ENCODE measurements around the gene NPTX1. TPM values are rescaled to one million over a fixed set of nuclear protein-coding genes. Genes with fewer than 3 reads are reported as not detected.

The NPTX1 gene
- total and polyA plus RNA-seq, 2 of the 13 experiments (the other 11 are each of a cell fraction or from before 2014, with no cell fraction given), result 0.01 TPM; not detected in 1

- H3K4me1 ChIP-seq (ENCODE audit: insufficient read depth, low read length), result no peaks in the 10 kb centered on the region
- H3K27me3 ChIP-seq (ENCODE audit: control insufficient read depth in 1 of 2, insufficient read depth in 2 of 2, low read length in 2 of 2), result peaks cover 0 to 66% of the 10 kb centered on the region in 2 experiments
- ChIA-PET POLR2A (no interaction called here), CTCF (ENCODE audit: low intra/inter-chr PET ratio, low total read pairs) (interaction anchor here (1.2 to 1.7 kb wide), 2 partner anchors 63 to 85 kb away, joined by 5 to 8 read pairs; no protein-coding TSS in a partner anchor)
- no peak for TF ChIP-seq ZSCAN22 (CRISPR knock-in tag; IDR thresholded peaks at IDR 0.05)
- TF ChIP-seq ZNF883 (CRISPR knock-in tag; IDR thresholded peaks at IDR 0.05; ENCODE audit: not compliant biosample characterization), result peak; percentile 35
- no peak for TF ChIP-seq SSRP1 (CRISPR knock-in tag; IDR thresholded peaks at IDR 0.05)
- TF ChIP-seq ZNF687 (CRISPR knock-in tag; IDR thresholded peaks at IDR 0.05), result peak; percentile 23; the same call in 1 of the 2 replicates
- TF ChIP-seq, protein P1, sequence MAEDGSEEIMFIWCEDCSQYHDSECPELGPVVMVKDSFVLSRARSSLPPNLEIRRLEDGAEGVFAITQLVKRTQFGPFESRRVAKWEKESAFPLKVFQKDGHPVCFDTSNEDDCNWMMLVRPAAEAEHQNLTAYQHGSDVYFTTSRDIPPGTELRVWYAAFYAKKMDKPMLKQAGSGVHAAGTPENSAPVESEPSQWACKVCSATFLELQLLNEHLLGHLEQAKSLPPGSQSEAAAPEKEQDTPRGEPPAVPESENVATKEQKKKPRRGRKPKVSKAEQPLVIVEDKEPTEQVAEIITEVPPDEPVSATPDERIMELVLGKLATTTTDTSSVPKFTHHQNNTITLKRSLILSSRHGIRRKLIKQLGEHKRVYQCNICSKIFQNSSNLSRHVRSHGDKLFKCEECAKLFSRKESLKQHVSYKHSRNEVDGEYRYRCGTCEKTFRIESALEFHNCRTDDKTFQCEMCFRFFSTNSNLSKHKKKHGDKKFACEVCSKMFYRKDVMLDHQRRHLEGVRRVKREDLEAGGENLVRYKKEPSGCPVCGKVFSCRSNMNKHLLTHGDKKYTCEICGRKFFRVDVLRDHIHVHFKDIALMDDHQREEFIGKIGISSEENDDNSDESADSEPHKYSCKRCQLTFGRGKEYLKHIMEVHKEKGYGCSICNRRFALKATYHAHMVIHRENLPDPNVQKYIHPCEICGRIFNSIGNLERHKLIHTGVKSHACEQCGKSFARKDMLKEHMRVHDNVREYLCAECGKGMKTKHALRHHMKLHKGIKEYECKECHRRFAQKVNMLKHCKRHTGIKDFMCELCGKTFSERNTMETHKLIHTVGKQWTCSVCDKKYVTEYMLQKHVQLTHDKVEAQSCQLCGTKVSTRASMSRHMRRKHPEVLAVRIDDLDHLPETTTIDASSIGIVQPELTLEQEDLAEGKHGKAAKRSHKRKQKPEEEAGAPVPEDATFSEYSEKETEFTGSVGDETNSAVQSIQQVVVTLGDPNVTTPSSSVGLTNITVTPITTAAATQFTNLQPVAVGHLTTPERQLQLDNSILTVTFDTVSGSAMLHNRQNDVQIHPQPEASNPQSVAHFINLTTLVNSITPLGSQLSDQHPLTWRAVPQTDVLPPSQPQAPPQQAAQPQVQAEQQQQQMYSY (CRISPR knock-in tag; IDR thresholded peaks at IDR 0.05), result no peak
- TF ChIP-seq NFE2L1 (CRISPR knock-in tag; IDR thresholded peaks at IDR 0.05; ENCODE audit: borderline replicate concordance), result peak; percentile 28; the same call in 1 of the 2 replicates
- TF ChIP-seq EED (CRISPR knock-in tag; IDR thresholded peaks at IDR 0.05), result 0 out of 2 replicates have a peak, but pooled peaks have one; percentile 4
- TF ChIP-seq, protein P2, sequence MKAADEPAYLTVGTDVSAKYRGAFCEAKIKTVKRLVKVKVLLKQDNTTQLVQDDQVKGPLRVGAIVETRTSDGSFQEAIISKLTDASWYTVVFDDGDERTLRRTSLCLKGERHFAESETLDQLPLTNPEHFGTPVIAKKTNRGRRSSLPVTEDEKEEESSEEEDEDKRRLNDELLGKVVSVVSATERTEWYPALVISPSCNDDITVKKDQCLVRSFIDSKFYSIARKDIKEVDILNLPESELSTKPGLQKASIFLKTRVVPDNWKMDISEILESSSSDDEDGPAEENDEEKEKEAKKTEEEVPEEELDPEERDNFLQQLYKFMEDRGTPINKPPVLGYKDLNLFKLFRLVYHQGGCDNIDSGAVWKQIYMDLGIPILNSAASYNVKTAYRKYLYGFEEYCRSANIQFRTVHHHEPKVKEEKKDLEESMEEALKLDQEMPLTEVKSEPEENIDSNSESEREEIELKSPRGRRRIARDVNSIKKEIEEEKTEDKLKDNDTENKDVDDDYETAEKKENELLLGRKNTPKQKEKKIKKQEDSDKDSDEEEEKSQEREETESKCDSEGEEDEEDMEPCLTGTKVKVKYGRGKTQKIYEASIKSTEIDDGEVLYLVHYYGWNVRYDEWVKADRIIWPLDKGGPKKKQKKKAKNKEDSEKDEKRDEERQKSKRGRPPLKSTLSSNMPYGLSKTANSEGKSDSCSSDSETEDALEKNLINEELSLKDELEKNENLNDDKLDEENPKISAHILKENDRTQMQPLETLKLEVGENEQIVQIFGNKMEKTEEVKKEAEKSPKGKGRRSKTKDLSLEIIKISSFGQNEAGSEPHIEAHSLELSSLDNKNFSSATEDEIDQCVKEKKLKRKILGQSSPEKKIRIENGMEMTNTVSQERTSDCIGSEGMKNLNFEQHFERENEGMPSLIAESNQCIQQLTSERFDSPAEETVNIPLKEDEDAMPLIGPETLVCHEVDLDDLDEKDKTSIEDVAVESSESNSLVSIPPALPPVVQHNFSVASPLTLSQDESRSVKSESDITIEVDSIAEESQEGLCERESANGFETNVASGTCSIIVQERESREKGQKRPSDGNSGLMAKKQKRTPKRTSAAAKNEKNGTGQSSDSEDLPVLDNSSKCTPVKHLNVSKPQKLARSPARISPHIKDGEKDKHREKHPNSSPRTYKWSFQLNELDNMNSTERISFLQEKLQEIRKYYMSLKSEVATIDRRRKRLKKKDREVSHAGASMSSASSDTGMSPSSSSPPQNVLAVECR (CRISPR knock-in tag; IDR thresholded peaks at IDR 0.05; ENCODE audit: borderline replicate concordance), result 0 out of 2 replicates have a peak, but pooled peaks have one; percentile 3
- TF ChIP-seq SP2 (CRISPR knock-in tag; IDR thresholded peaks at IDR 0.05), result 0 out of 2 replicates have a peak, but pooled peaks have one; percentile 34
- no peak for TF ChIP-seq GATAD2A (CRISPR knock-in tag; IDR thresholded peaks at IDR 0.05)
- H3K79me2 ChIP-seq (ENCODE audit: insufficient read depth, low read length), result no peaks in the 10 kb centered on the region
- WGBS (ENCODE audit: low lambda C conversion rate), result 44% methylated on average over 8 of the region's 15 CpGs
- H4K20me1 ChIP-seq (ENCODE audit: insufficient read depth, low read length), result no peaks in the 10 kb centered on the region
- peak; percentile 15; the same call in 2 of the 3 replicates for ATAC-seq
- no peak overlapping the region for H3K4me2 ChIP-seq (ENCODE audit: low read depth, low read length)
- no peak overlapping the region for H2AFZ ChIP-seq (ENCODE audit: low read length)
- no peaks in the 10 kb centered on the region for H3K9me3 ChIP-seq (ENCODE audit: low read length)
- H3K9ac ChIP-seq (ENCODE audit: insufficient read depth, low read depth, low read length), result no peak overlapping the region
- in situ Hi-C loops (cut with HindIII; ENCODE audit: extremely low pct_ligation_motif_present, low pct_unique_long_range_greater_than_20kb) (no loop called here), intact Hi-C loops (cut with micrococcal nuclease; ENCODE audit: unreplicated experiment) (no loop called here)
- DNase-seq (ENCODE audit: low spot score), result no peak
- H3K36me3 ChIP-seq (replicated peaks in 1 of 2; ENCODE audit: control insufficient read depth in 1 of 2, insufficient read depth in 2 of 2, low read length in 2 of 2), result no peaks in the 10 kb centered on the region
- H3K4me3 ChIP-seq (replicated peaks in 1 of 3; ENCODE audit: insufficient read depth in 1 of 3, low read depth in 2 of 3, low read length in 3 of 3), result no peak overlapping the region
- no peak for FAIRE-seq
- no peak overlapping the region for H3K27ac ChIP-seq (ENCODE audit: extremely low read length, insufficient read depth, low read length)
- BruUV-seq (replicated peaks), result no TSS peak
Observed at GRCh38 chr17:80512233-80512632, 35.8 kb upstream of the NPTX1 start.
